Suprapubic skin (tissue), 4 donors: ENCODE data around the gene PKNOX1.

ENCODE experiments used
- CTCF ChIP-seq, 2 donors: fragments of 200-600 bp in 1 of 2; fragments of 450-650 bp in 1 of 2; sonication (generic) in 1 of 2; IDR thresholded peaks; one replicate each; pipeline ENCODE4 v1.5.1; 2016 to 2019; ENCODE audit warnings: antibody characterized with exemption in 2 of 2, mild to moderate bottlenecking in 1 of 2, moderate library complexity in 1 of 2
- POLR2A ChIP-seq, 2 donors: fragments of 450-650 bp; IDR thresholded peaks; one replicate each; pipeline ENCODE4 v1.6.1; 2017; ENCODE audit warnings: antibody characterized with exemption in 2 of 2, mild to moderate bottlenecking in 2 of 2, moderate library complexity in 2 of 2
- POLR2AphosphoS5 ChIP-seq, 3 donors: sonication (generic); formaldehyde crosslinking; IDR thresholded peaks; one replicate each; pipeline ENCODE4 v1.6.1; 2017; ENCODE audit warnings: antibody characterized with exemption in 3 of 3

- no peak for TF ChIP-seq CTCF (IDR thresholded peaks at IDR 0.05)
- TF ChIP-seq POLR2A (IDR thresholded peaks at IDR 0.05), result no peak
- no peak for TF ChIP-seq POLR2AphosphoS5 (IDR thresholded peaks at IDR 0.05)
Observed at GRCh38 chr21:42962380-42963007, 11.9 kb upstream of the PKNOX1 start.
